Measurements from ENCODE around the gene CMC1. TPM values are rescaled to one million over a fixed set of nuclear protein-coding genes. Genes with fewer than 3 reads are reported as not detected.

Gene CMC1
- total RNA-seq, 1 donor from 2014 or later: 15.7 TPM

GRCh38 chr3:28300345-28300962 is 59.0 kb downstream of the CMC1 start:
- no peak for TF ChIP-seq CTCF (conservative IDR thresholded peaks at IDR 0.05)
- Mint-ChIP-seq H3K4me1 (ENCODE audit: unreplicated experiment) (no peaks in the 10 kb centered on the region), H3K36me3 (peaks cover 3% of the 10 kb centered on the region), H3K27me3 (no peaks in the 10 kb centered on the region), H3K9me3 (no peaks in the 10 kb centered on the region), H3K4me3 (no peak overlapping the region), H3K27ac (no peak overlapping the region)
- no peak for DNase-seq (ENCODE audit: extremely low spot score, unreplicated experiment)

- DNase-seq (ENCODE audit: extremely low spot score, unreplicated experiment): no peak
- no peaks in the 10 kb centered on the region for H3K27me3 Mint-ChIP-seq
- H3K4me1 Mint-ChIP-seq (ENCODE audit: unreplicated experiment): no peaks in the 10 kb centered on the region
- no peaks in the 10 kb centered on the region for H3K9me3 Mint-ChIP-seq
- no peak overlapping the region for H3K27ac Mint-ChIP-seq
- peaks cover 3% of the 10 kb centered on the region for H3K36me3 Mint-ChIP-seq
- no peak overlapping the region for H3K4me3 Mint-ChIP-seq
- TF ChIP-seq CTCF (conservative IDR thresholded peaks at IDR 0.05): no peak
These were observed 60.3 kb downstream of the CMC1 start for GRCh38 chr3:28301688-28302087.

GRCh38 chr3:28308196-28308595 is 66.8 kb downstream of the CMC1 start:
- Mint-ChIP-seq H3K4me3 (no peak overlapping the region), H3K36me3 (no peaks in the 10 kb centered on the region), H3K27ac (no peak overlapping the region), H3K4me1 (ENCODE audit: unreplicated experiment) (no peaks in the 10 kb centered on the region), H3K27me3 (no peaks in the 10 kb centered on the region), H3K9me3 (no peaks in the 10 kb centered on the region)
- DNase-seq (ENCODE audit: extremely low spot score, unreplicated experiment): no peak
- TF ChIP-seq CTCF (conservative IDR thresholded peaks at IDR 0.05): no peak

- H3K4me1 Mint-ChIP-seq (ENCODE audit: unreplicated experiment): no peaks in the 10 kb centered on the region
- no peaks in the 10 kb centered on the region for H3K36me3 Mint-ChIP-seq
- TF ChIP-seq CTCF (conservative IDR thresholded peaks at IDR 0.05): no peak
- DNase-seq (ENCODE audit: extremely low spot score, unreplicated experiment): no peak
- no peaks in the 10 kb centered on the region for H3K9me3 Mint-ChIP-seq
- no peak overlapping the region for H3K27ac Mint-ChIP-seq
- no peak overlapping the region for H3K4me3 Mint-ChIP-seq
- no peaks in the 10 kb centered on the region for H3K27me3 Mint-ChIP-seq
These were observed 74.3 kb downstream of the CMC1 start for GRCh38 chr3:28315711-28316110.

- Mint-ChIP-seq H3K27ac (no peak overlapping the region), H3K4me3 (no peak overlapping the region), H3K36me3 (no peaks in the 10 kb centered on the region), H3K27me3 (no peaks in the 10 kb centered on the region), H3K9me3 (no peaks in the 10 kb centered on the region), H3K4me1 (ENCODE audit: unreplicated experiment) (no peaks in the 10 kb centered on the region)
- DNase-seq (ENCODE audit: extremely low spot score, unreplicated experiment): no peak
- TF ChIP-seq CTCF (conservative IDR thresholded peaks at IDR 0.05): no peak
These were observed 74.8 kb downstream of the CMC1 start for GRCh38 chr3:28316226-28316625.

Data from type B pancreatic cell (in vitro differentiated cells).